Fibroblast of skin of left quadriceps (primary cell): ENCODE results near the gene NHLRC2.

Experiments used
- DNase-seq, 2 experiments: peaks; one replicate each; pipeline ENCODE4 v3.0.0-alpha.2; 2013; ENCODE audit warnings: low read depth in 2 of 2

Gene NHLRC2

GRCh38 chr10:113911113-113911512 lies 56.7 kb downstream of the NHLRC2 start:
- no peak for DNase-seq

GRCh38 chr10:113911839-113912238 lies 57.4 kb downstream of the NHLRC2 start:
- DNase-seq: no peak

- DNase-seq: no peak
Measured at GRCh38 chr10:113912582-113912981, 58.1 kb downstream of the NHLRC2 start.

DNA sequence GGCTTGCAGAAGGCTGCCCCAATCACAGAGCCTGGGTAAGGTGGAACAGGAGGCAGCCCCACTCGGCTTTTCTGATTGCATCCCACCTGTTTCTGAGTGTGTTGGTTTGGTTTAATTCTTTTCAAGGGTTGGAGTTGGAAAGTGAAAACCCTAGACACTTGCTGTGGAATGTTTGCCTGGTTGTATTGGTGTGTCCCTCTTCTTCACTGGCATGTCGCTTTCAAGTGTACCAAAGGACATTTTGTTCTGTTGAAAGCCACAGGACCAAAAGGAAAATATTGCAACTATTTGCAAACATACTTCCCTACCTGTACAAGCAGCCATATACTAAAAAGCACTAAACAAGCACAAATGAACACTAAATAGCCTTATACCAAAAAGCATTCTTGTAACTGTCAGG lies 60.5 kb downstream of the NHLRC2 start:
- no peak for DNase-seq

DNA sequence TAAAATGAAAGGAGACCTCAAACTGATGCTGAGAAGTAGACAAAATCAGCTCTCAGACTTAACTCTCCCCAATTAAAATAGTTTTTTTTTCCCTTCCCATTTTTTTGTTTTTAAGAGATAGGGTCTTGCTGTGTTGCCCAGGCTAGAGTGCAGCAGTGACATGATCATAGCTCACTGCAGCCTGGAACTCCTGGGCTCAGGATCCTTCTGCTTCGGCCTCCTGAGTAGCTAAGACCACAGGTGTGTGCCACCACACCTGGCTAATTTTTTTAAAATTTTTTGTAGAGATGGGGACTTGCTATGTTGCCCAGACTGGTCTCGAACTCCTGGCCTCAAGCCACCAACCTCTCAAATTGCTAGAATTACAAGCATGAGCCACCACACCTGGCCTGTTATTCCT lies 61.1 kb downstream of the NHLRC2 start:
- no peak for DNase-seq

- DNase-seq: no peak
Measured at GRCh38 chr10:113916053-113916452, 61.6 kb downstream of the NHLRC2 start.

- DNase-seq: no peak
Measured at GRCh38 chr10:113917636-113918035, 63.2 kb downstream of the NHLRC2 start.

DNA sequence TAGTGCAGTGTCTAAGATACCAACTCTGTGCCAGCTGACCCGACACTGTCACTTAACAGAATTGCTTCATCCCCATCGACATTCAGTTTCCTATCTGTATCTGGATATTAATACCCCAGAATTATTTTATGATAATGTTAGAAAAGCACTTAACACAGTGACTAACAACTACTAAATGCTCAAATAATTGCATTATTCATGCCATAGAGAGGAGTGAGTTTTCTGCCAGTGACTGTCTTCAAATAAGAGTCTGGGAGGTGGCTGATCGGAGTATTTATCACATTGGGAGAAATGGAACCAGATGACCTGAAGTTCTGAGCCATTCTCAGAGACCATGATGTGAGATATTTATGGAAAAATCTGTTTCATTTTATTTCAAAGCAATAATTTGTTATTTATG lies 65.7 kb downstream of the NHLRC2 start:
- no peak for DNase-seq

DNA sequence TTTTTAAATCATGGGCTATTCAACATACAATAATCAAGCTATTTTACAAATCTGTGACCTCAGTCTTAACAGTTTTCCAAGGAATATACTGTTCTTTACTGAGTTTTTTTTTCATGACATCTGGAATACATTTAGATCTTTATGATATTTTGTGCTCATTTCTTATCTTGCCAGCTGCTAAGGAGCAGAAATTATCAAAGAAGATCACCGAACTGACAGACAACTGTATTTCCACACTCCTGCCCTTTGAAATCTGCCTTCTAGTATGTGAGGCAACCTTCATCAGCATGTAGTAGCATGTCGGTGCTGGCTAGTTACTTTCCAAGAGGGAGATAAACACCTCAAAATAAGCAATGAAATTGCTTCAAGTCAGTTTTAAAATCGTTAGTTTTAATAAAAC lies 66.4 kb downstream of the NHLRC2 start:
- DNase-seq: no peak

- DNase-seq: no peak
Measured at GRCh38 chr10:113921561-113922370, 67.3 kb downstream of the NHLRC2 start.

GRCh38 chr10:113922787-113923570 lies 68.5 kb downstream of the NHLRC2 start:
- no peak for DNase-seq

GRCh38 chr10:113924186-113924585 lies 69.7 kb downstream of the NHLRC2 start:
- no peak for DNase-seq

- DNase-seq: no peak
Measured at GRCh38 chr10:113924664-113925063, 70.2 kb downstream of the NHLRC2 start.

DNA sequence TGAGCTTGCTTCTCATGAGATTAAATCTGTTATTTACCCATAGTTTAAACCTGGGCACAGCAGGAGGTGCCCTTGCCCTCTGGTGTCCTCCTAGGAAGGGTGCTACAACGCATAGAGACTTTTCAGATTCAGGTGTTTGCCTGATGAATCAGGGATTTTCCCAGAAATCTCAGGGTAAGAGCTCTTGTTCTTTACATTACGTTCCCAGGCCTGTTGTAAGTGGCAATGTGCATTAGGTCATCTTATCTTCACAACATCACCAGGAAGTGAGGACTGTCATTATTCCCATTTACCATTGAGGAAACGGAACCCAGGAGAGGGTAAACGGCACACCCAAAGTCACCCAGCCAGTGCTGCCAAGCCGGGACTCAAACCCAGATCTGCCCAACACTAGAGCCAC lies 73.0 kb downstream of the NHLRC2 start:
- no peak for DNase-seq

GRCh38 chr10:113928830-113929229 lies 74.4 kb downstream of the NHLRC2 start:
- no peak for DNase-seq

DNA sequence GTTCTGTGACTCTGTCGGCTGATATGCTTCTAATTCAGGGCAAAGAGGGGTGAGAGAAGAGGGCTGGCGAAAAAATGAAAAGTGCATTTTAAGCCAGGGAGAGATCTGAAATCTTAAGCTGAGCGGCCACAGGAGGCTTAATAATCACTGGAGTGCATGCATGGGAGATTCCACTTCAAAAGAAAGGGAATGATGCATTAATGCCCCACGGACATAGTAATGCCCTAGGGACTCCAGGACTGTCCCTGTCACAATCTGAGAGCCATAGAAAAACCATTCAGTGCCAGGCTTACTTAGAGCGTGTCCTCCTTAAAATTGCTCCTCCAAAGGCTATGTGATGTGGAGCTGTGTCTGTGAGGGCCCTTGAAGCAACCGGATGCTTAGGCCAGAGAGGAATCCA lies 75.1 kb downstream of the NHLRC2 start:
- DNase-seq: no peak

DNA sequence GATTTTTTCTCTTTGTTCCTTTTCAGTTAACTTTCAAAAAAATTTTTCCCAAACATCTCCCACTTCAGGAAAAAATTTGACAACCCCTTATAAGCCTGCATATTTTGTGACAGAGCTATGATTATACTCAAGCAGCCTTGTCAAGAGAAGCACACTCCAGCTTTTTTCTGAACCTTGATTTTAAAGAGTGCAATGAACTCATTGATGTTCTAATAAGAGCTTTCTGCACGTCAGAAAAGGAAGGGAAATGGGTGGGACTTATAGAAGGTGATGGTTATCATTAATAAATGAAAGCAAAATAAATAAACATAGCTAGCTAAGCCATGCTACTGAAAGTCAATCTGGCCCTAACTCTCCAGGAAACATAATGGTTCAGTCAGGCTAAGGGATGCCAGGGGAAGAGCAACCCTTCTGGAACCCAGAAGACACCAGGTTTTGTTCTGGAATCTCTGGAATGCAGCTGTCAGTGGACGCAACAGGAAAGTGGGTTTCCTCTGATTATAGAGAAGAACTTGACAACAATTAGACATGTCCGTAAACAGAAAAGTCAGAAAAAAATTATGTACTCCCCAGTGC lies 76.1 kb downstream of the NHLRC2 start:
- no peak for DNase-seq

DNA sequence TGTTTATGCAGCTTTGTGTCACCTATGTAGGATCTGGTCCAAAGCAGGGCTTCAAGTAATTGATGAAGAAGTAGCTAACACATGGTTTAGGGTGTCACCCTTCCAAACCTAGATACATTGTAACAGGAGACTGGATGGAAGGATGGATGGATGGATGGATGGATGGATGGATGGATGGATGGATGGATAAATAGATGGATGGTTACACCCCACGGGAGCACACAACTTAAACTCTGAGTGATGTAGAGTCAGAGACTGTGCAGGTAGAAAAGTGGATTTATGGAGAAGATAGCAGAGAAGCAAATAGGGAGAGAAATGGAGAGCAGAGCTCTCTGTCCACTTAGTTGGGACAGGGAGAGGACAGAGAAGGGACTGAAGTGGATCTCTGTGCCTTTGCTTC lies 78.4 kb downstream of the NHLRC2 start:
- DNase-seq: no peak

GRCh38 chr10:113933894-113934532 lies 79.6 kb downstream of the NHLRC2 start:
- DNase-seq: no peak

DNA sequence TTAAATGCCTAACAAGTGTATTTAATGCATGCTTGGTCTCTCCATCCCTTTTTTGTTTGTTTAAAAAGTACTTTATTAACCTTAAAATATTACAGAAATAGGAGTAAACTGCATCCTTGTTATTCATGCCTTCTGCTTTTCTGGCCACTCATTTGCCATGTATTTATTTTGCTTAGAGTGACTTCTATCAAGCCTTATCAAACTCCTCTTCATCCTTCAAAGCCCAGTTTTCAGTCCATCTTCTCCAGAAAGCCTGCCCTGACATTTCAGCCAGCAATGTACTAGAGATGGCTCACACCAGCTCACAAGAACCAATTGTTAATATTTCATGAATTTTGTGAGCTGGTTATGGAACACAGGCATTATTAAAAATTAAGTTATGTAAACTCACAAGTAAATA lies 82.8 kb downstream of the NHLRC2 start:
- DNase-seq: no peak

DNA sequence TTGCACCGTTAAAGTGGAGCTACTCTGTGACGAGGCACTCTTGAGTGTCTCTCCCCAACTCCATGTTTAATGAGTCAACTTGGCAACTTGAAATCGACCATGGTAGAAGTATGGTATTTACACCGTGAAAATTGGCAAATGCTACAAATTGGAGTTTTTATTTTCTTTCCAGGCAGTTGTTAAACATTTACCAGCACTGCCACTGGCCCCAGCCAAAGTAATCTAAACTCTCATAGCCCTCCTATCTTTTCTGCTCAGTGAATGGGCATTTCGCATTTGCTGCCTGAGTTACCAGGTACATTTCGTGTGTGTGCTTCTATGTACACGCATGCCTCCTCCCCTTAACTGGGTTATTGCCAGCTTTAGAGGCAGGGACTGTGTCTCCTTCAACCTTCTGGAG lies 83.3 kb downstream of the NHLRC2 start:
- DNase-seq: no peak

- no peak for DNase-seq
Measured at GRCh38 chr10:113939212-113939860, 84.9 kb downstream of the NHLRC2 start.
